Prostate gland (tissue), 2 donors: ENCODE measurements around the gene PAQR5.
"Not testable (repeated sequence)": the region's sequence is repeated elsewhere in the genome, so short reads cannot be mapped to it uniquely, and the experiment has no call there.

Experiments used
- CTCF ChIP-seq, 4 experiments: fragments of 200-600 bp in 2 of 4; fragments of 450-650 bp in 2 of 4; sonication (generic) in 2 of 4; IDR thresholded peaks; 1 replicate in 3 of 4; 2 replicates in 1 of 4; pipeline ENCODE4 v1.5.1; 2016 to 2019; ENCODE audit warnings: antibody characterized with exemption in 4 of 4, mild to moderate bottlenecking in 2 of 4, moderate library complexity in 2 of 4
- POLR2AphosphoS5 ChIP-seq: sonication (generic); formaldehyde crosslinking; IDR thresholded peaks from one replicate; pipeline ENCODE4 v1.6.1; 2017; ENCODE audit warnings: antibody characterized with exemption

- TF ChIP-seq CTCF (IDR thresholded peaks at IDR 0.05); POLR2AphosphoS5: not testable (repeated sequence)
Observed at GRCh38 chr15:69339214-69339543, 40.5 kb downstream of the PAQR5 start.
